Loucy (cell line): ENCODE results near the gene KRT27.

Experiments
- H2AFZ ChIP-seq: fragments of 200-600 bp; sonication (generic); 2 replicates; pipeline ENCODE4 v1.6.0; 2016; ENCODE audit warnings: antibody characterized with exemption, mild to moderate bottlenecking, low read length, moderate library complexity
- H3F3A ChIP-seq: fragments of 200-600 bp; 2 replicates; pipeline ENCODE4 v1.6.0; 2016; ENCODE audit warnings: antibody characterized with exemption, low read depth, mild to moderate bottlenecking
- H3K27me3 ChIP-seq: fragments of 200-600 bp; sonication (generic); 2 replicates; pipeline ENCODE4 v1.6.1; 2014; ENCODE audit warnings: low read length, mild to moderate bottlenecking; ENCODE audit not compliant: insufficient read depth, poor library complexity, severe bottlenecking
- H3K36me3 ChIP-seq: fragments of 200-600 bp; sonication (generic); 2 replicates; pipeline ENCODE4 v1.6.1; 2016; ENCODE audit warnings: low read length; ENCODE audit not compliant: insufficient read depth
- H3K4me1 ChIP-seq: fragments of 200-600 bp; sonication (generic); 2 replicates; pipeline ENCODE4 v1.5.1; 2014; ENCODE audit warnings: low read length, mild to moderate bottlenecking; ENCODE audit not compliant: insufficient read depth, poor library complexity, severe bottlenecking
- H3K4me2 ChIP-seq: fragments of 200-600 bp; sonication (generic); 2 replicates; pipeline ENCODE4 v1.6.0; 2014; ENCODE audit warnings: antibody characterized with exemption, low read length, low read depth, mild to moderate bottlenecking; ENCODE audit not compliant: poor library complexity, severe bottlenecking
- H3K4me3 ChIP-seq: fragments of 200-600 bp; sonication (generic); 2 replicates; pipeline ENCODE4 v1.5.1; 2014; ENCODE audit warnings: low read length, mild to moderate bottlenecking, mixed read lengths; ENCODE audit not compliant: poor library complexity, severe bottlenecking
- H3K79me2 ChIP-seq: fragments of 200-600 bp; sonication (generic); 2 replicates; pipeline ENCODE4 v1.6.1; 2014; ENCODE audit warnings: low read length; ENCODE audit not compliant: insufficient read depth
- H3K9ac ChIP-seq: fragments of 200-600 bp; sonication (generic); 2 replicates; pipeline ENCODE4 v1.6.0; 2014; ENCODE audit warnings: mild to moderate bottlenecking, low read depth, low read length, moderate library complexity; ENCODE audit not compliant: poor library complexity, severe bottlenecking
- H3K9me2 ChIP-seq: fragments of 200-600 bp; sonication (generic); replicated peaks from 2 replicates; pipeline ENCODE4 v1.6.1; 2016; ENCODE audit warnings: low read depth, low read length, mixed read lengths
- H3K9me3 ChIP-seq: fragments of 200-600 bp; sonication (generic); 2 replicates; pipeline ENCODE4 v1.6.1; 2014; ENCODE audit warnings: mild to moderate bottlenecking, antibody characterized with exemption, low read length, low read depth; ENCODE audit not compliant: insufficient read depth
- H4K20me1 ChIP-seq: fragments of 200-600 bp; sonication (generic); 2 replicates; pipeline ENCODE4 v1.6.0; 2014; ENCODE audit warnings: antibody characterized with exemption, low read length, mild to moderate bottlenecking; ENCODE audit not compliant: insufficient read depth, poor library complexity, severe bottlenecking
- EZH2phosphoT487 ChIP-seq: fragments of 200-600 bp; IDR thresholded peaks from 2 replicates; pipeline ENCODE4 v1.6.1; 2018; ENCODE audit warnings: antibody characterized with exemption, mild to moderate bottlenecking, moderate library complexity, borderline replicate concordance
- TF ChIP-seq, protein P1 (sequence below): fragments of 200-600 bp; sonication (generic); conservative IDR thresholded peaks from 2 replicates; pipeline ENCODE4 v1.5.1; 2014; ENCODE audit warnings: mild to moderate bottlenecking, antibody characterized with exemption, low read length

The KRT27 gene, protein sequence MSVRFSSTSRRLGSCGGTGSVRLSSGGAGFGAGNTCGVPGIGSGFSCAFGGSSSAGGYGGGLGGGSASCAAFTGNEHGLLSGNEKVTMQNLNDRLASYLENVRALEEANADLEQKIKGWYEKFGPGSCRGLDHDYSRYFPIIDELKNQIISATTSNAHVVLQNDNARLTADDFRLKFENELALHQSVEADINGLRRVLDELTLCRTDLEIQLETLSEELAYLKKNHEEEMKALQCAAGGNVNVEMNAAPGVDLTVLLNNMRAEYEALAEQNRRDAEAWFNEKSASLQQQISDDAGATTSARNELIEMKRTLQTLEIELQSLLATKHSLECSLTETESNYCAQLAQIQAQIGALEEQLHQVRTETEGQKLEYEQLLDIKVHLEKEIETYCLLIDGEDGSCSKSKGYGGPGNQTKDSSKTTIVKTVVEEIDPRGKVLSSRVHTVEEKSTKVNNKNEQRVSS

DNA sequence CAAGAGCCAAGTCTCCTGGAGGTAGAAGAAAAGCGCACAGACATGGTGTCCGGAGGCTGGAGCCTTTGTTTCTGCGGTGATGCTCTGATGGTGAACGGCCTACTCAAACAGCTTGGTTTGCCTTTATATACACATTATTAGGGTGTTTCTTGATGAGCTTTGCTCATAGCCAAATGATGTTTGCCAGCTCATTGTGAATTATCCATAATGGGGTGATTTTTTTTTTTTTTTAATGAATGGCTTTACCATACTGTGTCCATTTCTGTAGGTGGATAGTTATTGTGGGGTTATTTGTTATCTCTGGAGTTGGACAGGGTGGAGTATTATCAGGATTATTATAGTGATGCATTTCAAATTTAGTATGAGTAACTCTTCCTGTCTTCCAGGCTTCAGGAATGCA lies at the start of gene KRT27:
Gene KRT27, minus strand, starts transcription at position 101 of the 400 bp plus-strand sequence. Its CDS starts 57 bp downstream, at position 44.
- Histone ChIP-seq H3K4me1 (peaks cover 15% of the 10 kb centered on the region), H3K9me3 (no peaks in the 10 kb centered on the region), H2AFZ (no peak within 1 kb of the TSS), H3K9ac (no peak within 1 kb of the TSS), H3K36me3 (no peaks in the 10 kb centered on the region), H3K4me3 (no peak within 1 kb of the TSS), H3K27me3 (no peaks in the 10 kb centered on the region), H3K9me2 (no peaks in the 10 kb centered on the region), H4K20me1 (no peaks in the 10 kb centered on the region), H3K79me2 (no peaks in the 10 kb centered on the region), H3F3A (0 out of 2 replicates have a peak, but pooled peaks cover 6% of the 10 kb centered on the region), H3K4me2 (no peak within 1 kb of the TSS)
- TF ChIP-seq EZH2phosphoT487, result no peak
- TF ChIP-seq, protein P1, sequence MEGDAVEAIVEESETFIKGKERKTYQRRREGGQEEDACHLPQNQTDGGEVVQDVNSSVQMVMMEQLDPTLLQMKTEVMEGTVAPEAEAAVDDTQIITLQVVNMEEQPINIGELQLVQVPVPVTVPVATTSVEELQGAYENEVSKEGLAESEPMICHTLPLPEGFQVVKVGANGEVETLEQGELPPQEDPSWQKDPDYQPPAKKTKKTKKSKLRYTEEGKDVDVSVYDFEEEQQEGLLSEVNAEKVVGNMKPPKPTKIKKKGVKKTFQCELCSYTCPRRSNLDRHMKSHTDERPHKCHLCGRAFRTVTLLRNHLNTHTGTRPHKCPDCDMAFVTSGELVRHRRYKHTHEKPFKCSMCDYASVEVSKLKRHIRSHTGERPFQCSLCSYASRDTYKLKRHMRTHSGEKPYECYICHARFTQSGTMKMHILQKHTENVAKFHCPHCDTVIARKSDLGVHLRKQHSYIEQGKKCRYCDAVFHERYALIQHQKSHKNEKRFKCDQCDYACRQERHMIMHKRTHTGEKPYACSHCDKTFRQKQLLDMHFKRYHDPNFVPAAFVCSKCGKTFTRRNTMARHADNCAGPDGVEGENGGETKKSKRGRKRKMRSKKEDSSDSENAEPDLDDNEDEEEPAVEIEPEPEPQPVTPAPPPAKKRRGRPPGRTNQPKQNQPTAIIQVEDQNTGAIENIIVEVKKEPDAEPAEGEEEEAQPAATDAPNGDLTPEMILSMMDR, result no peak

DNA sequence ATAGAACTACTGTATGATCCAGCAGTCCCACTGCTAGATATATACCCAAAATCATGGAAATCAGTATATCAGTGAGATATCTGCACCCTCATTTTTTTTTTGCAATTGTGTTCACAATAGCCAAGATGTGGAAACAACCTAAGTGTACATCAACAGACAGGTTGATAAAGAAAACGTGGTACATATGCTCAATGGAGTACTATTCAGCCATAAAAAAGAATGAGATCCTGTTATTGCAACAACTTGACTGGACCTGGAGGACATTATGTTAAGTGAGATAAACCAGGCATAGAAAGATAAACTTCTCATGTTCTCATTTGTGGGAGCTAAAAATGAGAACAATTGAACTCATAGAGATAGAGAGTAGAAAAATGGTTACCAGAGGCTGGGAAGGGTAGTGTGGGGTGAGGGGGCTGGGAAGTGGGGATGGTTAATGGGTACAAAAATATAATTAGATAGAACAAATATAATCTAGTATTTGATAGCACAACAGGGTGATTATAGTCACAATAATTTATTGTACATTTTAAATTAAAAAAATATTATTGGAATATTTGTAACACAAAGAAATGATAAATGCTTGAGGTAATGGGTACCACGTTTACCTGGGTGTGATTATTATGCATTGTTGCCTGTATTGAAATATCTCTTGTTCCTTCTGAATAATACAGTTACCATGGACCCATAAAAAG lies 47.9 kb upstream of the KRT27 start:
- peaks cover 4% of the 10 kb centered on the region; the same call in 1 of the 2 replicates for H3K79me2 ChIP-seq
- no peak for TF ChIP-seq EZH2phosphoT487
- TF ChIP-seq, protein P1, result no peak
- no peak overlapping the region for H3K4me3 ChIP-seq
- H3K27me3 ChIP-seq, result peaks cover 7% of the 10 kb centered on the region
- H3F3A ChIP-seq, result peaks cover 17% of the 10 kb centered on the region
- no peaks in the 10 kb centered on the region for H3K36me3 ChIP-seq
- H3K9me3 ChIP-seq, result no peaks in the 10 kb centered on the region
- no peaks in the 10 kb centered on the region for H4K20me1 ChIP-seq
- H3K4me2 ChIP-seq, result no peak overlapping the region
- peaks cover 32% of the 10 kb centered on the region for H3K4me1 ChIP-seq
- H3K9ac ChIP-seq, result no peak overlapping the region
- no peaks in the 10 kb centered on the region for H3K9me2 ChIP-seq
- H2AFZ ChIP-seq, result no peak overlapping the region

DNA sequence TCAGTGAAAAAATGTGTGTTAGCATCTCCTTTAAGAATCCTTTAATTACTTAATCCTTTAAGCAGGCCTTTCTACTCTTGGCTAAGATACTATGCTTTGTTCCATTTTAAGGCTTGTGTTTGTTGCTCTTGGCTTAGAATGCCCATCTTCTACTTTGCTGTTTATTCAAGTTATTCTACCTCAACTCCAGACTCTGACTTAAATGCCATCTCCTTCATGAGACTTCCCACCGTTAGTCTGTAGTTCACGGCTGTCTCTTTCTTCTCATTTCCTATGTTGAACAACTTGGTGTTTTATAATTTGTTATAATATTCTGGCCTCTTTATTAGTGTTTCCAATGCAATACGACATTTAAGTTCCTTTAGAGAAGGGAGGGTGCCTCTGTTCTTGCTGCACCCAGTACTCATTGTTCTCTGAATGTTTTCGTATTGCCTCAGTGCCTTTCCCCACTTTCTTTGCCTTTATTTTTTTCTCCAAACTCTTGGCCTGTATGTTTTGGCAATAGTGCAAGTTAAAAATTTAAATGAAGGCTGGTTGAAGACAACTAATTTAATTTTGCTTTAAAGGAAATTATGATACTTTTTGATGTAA lies 46.2 kb upstream of the KRT27 start:
- Histone ChIP-seq H3K9me3 (no peaks in the 10 kb centered on the region), H3K9me2 (no peaks in the 10 kb centered on the region), H3F3A (peaks cover 17% of the 10 kb centered on the region), H3K36me3 (no peaks in the 10 kb centered on the region), H2AFZ (peak overlapping the region; percentile 72; the same call in 1 of the 2 replicates), H4K20me1 (no peaks in the 10 kb centered on the region), H3K27me3 (peaks cover 21% of the 10 kb centered on the region), H3K79me2 (peaks cover 4% of the 10 kb centered on the region; the same call in 1 of the 2 replicates), H3K4me2 (peak overlapping the region; percentile 56), H3K4me1 (peaks cover 36% of the 10 kb centered on the region), H3K9ac (peak overlapping the region; percentile 49), H3K4me3 (peak overlapping the region; percentile 64)
- TF ChIP-seq, protein P1, result no peak
- TF ChIP-seq EZH2phosphoT487, result no peak
